H1 (cell line): ENCODE results near the gene IFT43. TPM values are rescaled to one million over a fixed set of nuclear protein-coding genes. Genes with fewer than 3 reads are reported as not detected.

Experiments used
- CTCF ChIA-PET: fragments of 300-600 bp; sonication (Branson Sonifier 250); formaldehyde crosslinking; loops from one replicate; lab custom pipeline; 2021; ENCODE audit not compliant: partially characterized antibody; lab: Charles Lee
- POLR2A ChIA-PET: fragments of 300-600 bp; sonication (Branson Sonifier 250); formaldehyde crosslinking; loops from one replicate; lab custom pipeline; 2021; ENCODE audit warnings: inconsistent platforms; ENCODE audit not compliant: partially characterized antibody; lab: Charles Lee
- DNase-seq, 2 experiments: peaks; one replicate each; pipeline versions ENCODE4 v3.0.0 to v3.0.0-alpha.2; 2010 to 2022; ENCODE audit warnings: low spot score in 2 of 2, low read depth in 1 of 2, mixed read lengths in 1 of 2
- FAIRE-seq: peaks from 2 replicates; lab custom pipeline; 2011; peaks lifted over from hg19 to GRCh38; lab: Jason Lieb, UNC
- H2AFZ ChIP-seq: 2 replicates; pipeline ENCODE4 v1.8.1; 2012; ENCODE audit warnings: low read length, inconsistent platforms
- H2AK5ac ChIP-seq: 2 replicates; pipeline ENCODE4 v1.6.1; 2013; ENCODE audit warnings: low read depth, low read length
- H2BK120ac ChIP-seq: replicated peaks from 2 replicates; pipeline ENCODE3; 2013; ENCODE audit warnings: low read depth, low read length, inconsistent platforms
- H2BK12ac ChIP-seq: 2 replicates; pipeline ENCODE4 v1.6.1; 2013; ENCODE audit warnings: low read depth, low read length
- H2BK15ac ChIP-seq: 2 replicates; pipeline ENCODE4 v1.6.1; 2013; ENCODE audit warnings: low read length
- H2BK20ac ChIP-seq: 2 replicates; pipeline ENCODE4 v1.6.1; 2013; ENCODE audit warnings: low read length
- H2BK5ac ChIP-seq: 2 replicates; pipeline ENCODE4 v1.6.1; 2013; ENCODE audit warnings: low read depth, low read length
- H3K14ac ChIP-seq: 2 replicates; pipeline ENCODE4 v1.6.1; 2013; ENCODE audit warnings: inconsistent platforms; ENCODE audit not compliant: insufficient read length
- H3K18ac ChIP-seq: 2 replicates; pipeline ENCODE4 v1.6.1; 2013; ENCODE audit warnings: low read length; ENCODE audit errors: extremely low read depth
- H3K23ac ChIP-seq: 2 replicates; pipeline ENCODE4 v1.6.1; 2013; ENCODE audit warnings: inconsistent platforms; ENCODE audit not compliant: insufficient read length
- H3K23me2 ChIP-seq: 2 replicates; pipeline ENCODE4 v1.6.1; 2013; ENCODE audit warnings: low read depth, low read length
- H3K27ac ChIP-seq: 2 replicates; pipeline ENCODE4 v1.6.1; 2011; ENCODE audit warnings: low read depth, low read length, inconsistent platforms
- H3K27me3 ChIP-seq, 4 experiments: replicated peaks in 1 of 4; 1 replicate in 1 of 4; 2 replicates in 3 of 4; pipeline versions ENCODE4 v1.6.1 to v1.8.1; 2011 to 2013; ENCODE audit warnings: low read length in 3 of 4, mild to moderate bottlenecking in 3 of 4, inconsistent platforms in 2 of 4, mixed read lengths in 2 of 4, moderate library complexity in 1 of 4; ENCODE audit not compliant: control insufficient read depth in 3 of 4, insufficient read depth in 3 of 4; ENCODE audit errors: extremely low read depth in 1 of 4
- H3K36me3 ChIP-seq, 4 experiments: 2 replicates each; pipeline versions ENCODE4 v1.6.1 to v1.8.1; 2011 to 2013; ENCODE audit warnings: mild to moderate bottlenecking in 4 of 4, low read length in 3 of 4, moderate library complexity in 2 of 4, control low read depth in 1 of 4, inconsistent platforms in 1 of 4; ENCODE audit not compliant: insufficient read depth in 4 of 4, control insufficient read depth in 2 of 4
- H3K4ac ChIP-seq: replicated peaks from 2 replicates; pipeline ENCODE3; 2013; ENCODE audit warnings: low read length, low read depth, mixed read lengths, inconsistent platforms; ENCODE audit not compliant: insufficient read length
- H3K4me1 ChIP-seq, 4 experiments: replicated peaks in 1 of 4; 1 replicate in 1 of 4; 2 replicates in 3 of 4; pipeline versions ENCODE4 v1.6.1 to v1.8.1; 2011 to 2013; ENCODE audit warnings: low read length in 3 of 4, inconsistent platforms in 2 of 4, mixed read lengths in 1 of 4; ENCODE audit not compliant: insufficient read depth in 4 of 4, control insufficient read depth in 3 of 4
- H3K4me2 ChIP-seq, 2 experiments: 2 replicates each; pipeline versions ENCODE4 v1.6.1 to v1.8.1; 2011 to 2013; ENCODE audit warnings: low read depth in 2 of 2, low read length in 2 of 2, control low read depth in 1 of 2, inconsistent platforms in 1 of 2, mild to moderate bottlenecking in 1 of 2; ENCODE audit not compliant: insufficient read depth in 1 of 2
- H3K4me3 ChIP-seq, 4 experiments: fragments of 200-600, 300-600 bp in 1 of 4; sonication (generic), shearing (Covaris generic), sonication (Bioruptor Twin) in 1 of 4; 2 replicates each; pipeline versions ENCODE4 v1.5.1 to v1.8.1; 2011 to 2016; ENCODE audit warnings: low read length in 4 of 4, low read depth in 3 of 4, control low read depth in 2 of 4, inconsistent platforms in 2 of 4, mild to moderate bottlenecking in 2 of 4, mixed read lengths in 1 of 4, moderate library complexity in 1 of 4; ENCODE audit not compliant: insufficient read depth in 2 of 4; ENCODE audit errors: extremely low read depth in 1 of 4
- H3K56ac ChIP-seq: replicated peaks from 2 replicates; pipeline ENCODE3; 2013; ENCODE audit warnings: low read depth, mild to moderate bottlenecking, mixed read lengths, low read length, inconsistent platforms; ENCODE audit not compliant: insufficient read length
- H3K79me1 ChIP-seq: 2 replicates; pipeline ENCODE4 v1.6.1; 2013; ENCODE audit warnings: low read depth, low read length, control low read depth
- H3K79me2 ChIP-seq, 2 experiments: 2 replicates each; pipeline versions ENCODE4 v1.6.1 to v1.8.1; 2012 to 2013; ENCODE audit warnings: low read length in 2 of 2, mild to moderate bottlenecking in 2 of 2, inconsistent platforms in 1 of 2; ENCODE audit not compliant: insufficient read depth in 2 of 2, control insufficient read depth in 1 of 2
- H3K9ac ChIP-seq, 4 experiments: replicated peaks in 1 of 4; 1 replicate in 1 of 4; 2 replicates in 3 of 4; pipeline versions ENCODE4 v1.6.1 to v1.8.1; 2011 to 2013; ENCODE audit warnings: low read depth in 3 of 4, low read length in 3 of 4, control low read depth in 2 of 4, mild to moderate bottlenecking in 2 of 4, moderate library complexity in 2 of 4, inconsistent platforms in 1 of 4; ENCODE audit errors: extremely low read depth in 1 of 4
- H3K9me3 ChIP-seq, 2 experiments: 2 replicates each; pipeline versions ENCODE4 v1.6.1 to v1.8.1; 2012 to 2013; ENCODE audit warnings: mild to moderate bottlenecking in 2 of 2, moderate library complexity in 2 of 2, control low read depth in 1 of 2, inconsistent platforms in 1 of 2, low read depth in 1 of 2, low read length in 1 of 2, mixed read lengths in 1 of 2; ENCODE audit not compliant: insufficient read depth in 2 of 2
- H4K20me1 ChIP-seq, 2 experiments: replicated peaks in 1 of 2; 2 replicates each; pipeline versions ENCODE3 to v1.8.1; 2011 to 2013; ENCODE audit warnings: inconsistent platforms in 2 of 2, low read length in 2 of 2, mild to moderate bottlenecking in 1 of 2; ENCODE audit not compliant: insufficient read depth in 2 of 2, control insufficient read depth in 1 of 2
- H4K5ac ChIP-seq: 2 replicates; pipeline ENCODE4 v1.6.1; 2013; ENCODE audit warnings: low read length, low read depth, mixed read lengths, inconsistent platforms; ENCODE audit not compliant: insufficient read length
- H4K8ac ChIP-seq: 2 replicates; pipeline ENCODE4 v1.8.0; 2013; ENCODE audit warnings: mild to moderate bottlenecking, moderate library complexity, low read length, inconsistent platforms; ENCODE audit not compliant: insufficient read depth; ENCODE audit errors: extremely low read depth
- H4K91ac ChIP-seq: replicated peaks from 2 replicates; pipeline ENCODE3; 2013; ENCODE audit warnings: low read length, mixed read lengths, inconsistent platforms; ENCODE audit not compliant: insufficient read length
- BCL11A ChIP-seq, 2 experiments: IDR thresholded peaks; one replicate each; pipeline ENCODE4 v1.6.1; 2011; ENCODE audit warnings: low read depth in 2 of 2, low read length in 2 of 2, mild to moderate bottlenecking in 2 of 2
- FOSL1 ChIP-seq: IDR thresholded peaks from 2 replicates; pipeline ENCODE4 v1.6.1; 2011; ENCODE audit warnings: mild to moderate bottlenecking, low read depth, low read length, moderate library complexity; ENCODE audit not compliant: insufficient read depth
- HDAC6 ChIP-seq: IDR thresholded peaks from one replicate; pipeline ENCODE4 v1.7.1; 2012; ENCODE audit warnings: low read depth, mild to moderate bottlenecking, inconsistent platforms, low read length, moderate library complexity
- KDM4A ChIP-seq: IDR thresholded peaks from one replicate; pipeline ENCODE4 v1.7.1; 2012; ENCODE audit warnings: low read depth, mild to moderate bottlenecking, moderate library complexity, low read length, inconsistent platforms; ENCODE audit not compliant: severe bottlenecking
- KDM5A ChIP-seq: fragments of 200-600 bp; IDR thresholded peaks from 2 replicates; pipeline ENCODE4 v1.7.1; 2012; ENCODE audit warnings: mild to moderate bottlenecking, low read length, inconsistent platforms, mixed read lengths
- WGBS, 2 experiments: shearing (Covaris generic) in 1 of 2; methylation state at CpG; one replicate each; pipeline versions ENCODE4 v1.1.6 to v1.1.7; 2013 to 2015; ENCODE audit warnings: low lambda C conversion rate in 2 of 2, mixed read lengths in 2 of 2, inconsistent platforms in 1 of 2, low coverage in 1 of 2, missing lambda C conversion rate in 1 of 2; ENCODE audit not compliant: insufficient replicate concordance in 2 of 2, insufficient coverage in 1 of 2, insufficient read length in 1 of 2; ENCODE audit errors: extremely low coverage in 1 of 2, missing lambda C conversion rate in 1 of 2; 5-methylcytosine and 5-hydroxymethylcytosine counted together
- polyA plus RNA-seq, 7 experiments: library from polyadenylated mRNA; depleted of rRNA in 3 of 7; stranded (reverse) in 5 of 7; unstranded in 2 of 7; fragments of >200 nt in 5 of 7; fragments of 200-250 nt in 2 of 7; gene quantifications; 1 replicate in 5 of 7; 2 replicates in 1 of 7; 4 replicates in 1 of 7; pipeline versions ENCODE4 v1.2.1 to v1.2.3, GENCODE V29; 2011 to 2013; ENCODE audit warnings: missing spikeins in 2 of 7, mixed read lengths in 2 of 7
- total RNA-seq: library from RNA; stranded (reverse); fragmentation: NEBNext Ultra II Directional; extraction: Animal tissue kit (Norgen Biotek cat#: 25700); gene quantifications from 2 replicates; pipeline ENCODE4 v1.2.1, GENCODE V29; 2021

IFT43 gene
- total and polyA plus RNA-seq, 2 of the 8 experiments (the other 6 are each of a cell fraction or from before 2014, with no cell fraction given), result 17.0 to 20.8 TPM

GRCh38 chr14:75979648-75980565 lies 5.7 kb upstream of the IFT43 start:
- no peak overlapping the region for H3K27ac ChIP-seq
- no peaks in the 10 kb centered on the region for H3K79me2 ChIP-seq
- no peak overlapping the region for H4K91ac ChIP-seq
- H3K4me2 ChIP-seq, result no peak overlapping the region
- CTCF ChIA-PET, result interaction anchor here (0.5 to 20.1 kb wide), 43 partner anchors 10 to 588 kb away, joined by 3 to 261 read pairs (median 5); partner anchors contain the start of gene FLVCR2
- no peak overlapping the region for H2BK120ac ChIP-seq
- peaks cover 0 to 26% (median 17%) of the 10 kb centered on the region in 4 experiments; a peak in 5 of 7 replicates for H3K27me3 ChIP-seq
- DNase-seq (no peak), FAIRE-seq (no peak)
- H2BK12ac ChIP-seq, result no peak overlapping the region
- H4K20me1 ChIP-seq, result no peaks in the 10 kb centered on the region
- no peak overlapping the region for H2BK5ac ChIP-seq
- H3K4me3 ChIP-seq, result no peak overlapping the region
- no peak overlapping the region for H2AK5ac ChIP-seq
- H3K36me3 ChIP-seq, result no peaks in the 10 kb centered on the region
- H3K79me1 ChIP-seq, result no peaks in the 10 kb centered on the region
- POLR2A ChIA-PET, result interaction anchor here (0.7 kb wide), 1 partner anchor 271 kb away, joined by 4 read pairs; no protein-coding TSS in a partner anchor
- H3K9ac ChIP-seq, result no peak overlapping the region
- no peaks in the 10 kb centered on the region for H3K9me3 ChIP-seq
- TF ChIP-seq HDAC6 (no peak), KDM4A (no peak), FOSL1 (no peak), BCL11A (IDR thresholded peaks at IDR 0.05; ENCODE audit: low read depth in 2 of 2, low read length in 2 of 2) (no peak), KDM5A (no peak)
- H2BK15ac ChIP-seq, result no peak overlapping the region
- H2AFZ ChIP-seq, result no peak overlapping the region
- H3K18ac ChIP-seq, result no peak overlapping the region
- no peak overlapping the region for H2BK20ac ChIP-seq
- H4K8ac ChIP-seq, result no peak overlapping the region
- peaks cover 8% of the 10 kb centered on the region for H3K23me2 ChIP-seq
- H3K14ac ChIP-seq, result no peak overlapping the region
- no peak overlapping the region for H3K4ac ChIP-seq
- H3K23ac ChIP-seq, result no peak overlapping the region
- H4K5ac ChIP-seq, result no peak overlapping the region
- H3K56ac ChIP-seq, result no peak overlapping the region
- 89% methylated on average over 26 of the region's 27 CpGs; no CpG with 5 or more reads in 1 of the 2 experiments for WGBS, 2 experiments
- peaks cover 0 to 7% (median 1%) of the 10 kb centered on the region in 4 experiments; a peak in 5 of 7 replicates for H3K4me1 ChIP-seq
